Kasumi-1 (cell line): Measurements from ENCODE around the gene REEP6.
"Not testable (repeated sequence)": the region's sequence is repeated elsewhere in the genome, so short reads cannot be mapped to it uniquely, and the experiment has no call there.

Source experiments
- DNase-seq, 2 experiments: peaks; one replicate each; lab custom pipeline; 2025; lab: John Stamatoyannopoulos, UW

REEP6 gene

GRCh38 chr19:1472231-1473084 lies 18.5 kb upstream of the REEP6 start:
- DNase-seq: no peak

DNA sequence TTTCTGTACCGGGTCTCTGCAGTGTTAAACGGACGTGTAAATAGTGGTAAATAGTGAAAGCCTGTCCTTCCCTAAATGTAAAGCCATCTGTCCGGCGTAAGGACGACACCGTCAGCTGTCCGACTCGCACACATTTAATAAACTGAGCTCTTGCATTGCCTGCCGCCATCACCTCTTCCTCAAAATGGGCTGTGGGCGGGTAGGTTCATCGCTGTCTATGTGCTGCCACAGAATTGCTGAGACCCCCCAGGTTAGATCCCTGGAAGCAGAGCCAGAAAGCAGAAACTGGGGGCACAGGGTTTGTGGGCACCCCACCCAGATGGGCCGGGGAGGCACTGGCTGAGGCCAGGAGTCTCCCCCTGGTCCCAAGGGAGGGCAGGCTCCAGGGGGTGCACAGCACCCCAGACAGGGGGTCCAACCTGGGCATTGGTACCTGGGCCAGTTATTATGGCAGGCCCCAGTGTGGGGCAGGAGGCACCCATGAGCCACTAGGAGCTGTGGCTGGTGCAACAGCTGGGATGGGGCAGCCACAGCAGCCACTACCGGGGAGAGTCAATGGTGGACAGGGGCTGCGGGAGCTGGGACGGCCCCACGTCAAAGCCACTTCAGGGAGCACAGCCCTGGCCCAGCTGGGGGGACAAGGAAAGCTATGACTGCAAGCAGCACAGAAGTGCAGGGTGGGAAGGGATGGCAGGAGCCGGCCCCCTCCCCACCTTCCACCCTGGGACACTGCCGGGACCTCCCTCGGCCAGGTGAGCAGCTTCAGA lies 17.7 kb upstream of the REEP6 start:
- DNase-seq: no peak

GRCh38 chr19:1474011-1474764 lies 16.8 kb upstream of the REEP6 start:
- DNase-seq: no peak

DNA sequence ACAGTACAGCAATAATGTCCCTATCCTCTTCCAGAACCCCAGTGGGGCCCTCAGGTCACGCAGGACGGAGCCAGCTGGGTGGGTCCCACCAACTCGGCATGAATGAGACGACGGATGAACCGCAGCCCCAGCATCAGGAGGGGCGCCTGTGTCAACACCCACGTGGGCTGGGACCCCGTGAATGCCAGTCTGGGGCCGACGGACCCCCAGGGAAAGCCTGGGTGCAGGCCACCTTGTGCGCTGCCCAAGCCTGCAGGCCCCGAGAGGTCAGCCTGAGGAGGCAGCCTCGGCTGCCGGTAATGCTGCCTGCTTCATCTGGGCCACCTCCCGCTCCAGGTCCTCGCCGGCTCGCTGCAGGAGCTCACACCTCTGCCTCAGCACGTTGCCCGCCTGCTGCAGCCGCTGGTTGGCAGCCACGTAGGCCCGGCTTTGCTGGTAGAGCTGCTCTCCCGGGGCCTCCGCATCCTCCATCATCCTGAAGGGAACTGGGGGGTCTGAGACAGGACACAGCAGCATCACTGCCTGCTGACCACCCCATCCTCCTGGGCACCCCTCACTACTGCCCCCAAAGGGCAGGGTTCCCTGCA lies 16.1 kb upstream of the REEP6 start:
- DNase-seq: no peak

GRCh38 chr19:1475751-1476437 lies 15.1 kb upstream of the REEP6 start:
- DNase-seq: no peak

- DNase-seq: not testable (repeated sequence)
Observed at GRCh38 chr19:1477056-1477455, 13.9 kb upstream of the REEP6 start.

DNA sequence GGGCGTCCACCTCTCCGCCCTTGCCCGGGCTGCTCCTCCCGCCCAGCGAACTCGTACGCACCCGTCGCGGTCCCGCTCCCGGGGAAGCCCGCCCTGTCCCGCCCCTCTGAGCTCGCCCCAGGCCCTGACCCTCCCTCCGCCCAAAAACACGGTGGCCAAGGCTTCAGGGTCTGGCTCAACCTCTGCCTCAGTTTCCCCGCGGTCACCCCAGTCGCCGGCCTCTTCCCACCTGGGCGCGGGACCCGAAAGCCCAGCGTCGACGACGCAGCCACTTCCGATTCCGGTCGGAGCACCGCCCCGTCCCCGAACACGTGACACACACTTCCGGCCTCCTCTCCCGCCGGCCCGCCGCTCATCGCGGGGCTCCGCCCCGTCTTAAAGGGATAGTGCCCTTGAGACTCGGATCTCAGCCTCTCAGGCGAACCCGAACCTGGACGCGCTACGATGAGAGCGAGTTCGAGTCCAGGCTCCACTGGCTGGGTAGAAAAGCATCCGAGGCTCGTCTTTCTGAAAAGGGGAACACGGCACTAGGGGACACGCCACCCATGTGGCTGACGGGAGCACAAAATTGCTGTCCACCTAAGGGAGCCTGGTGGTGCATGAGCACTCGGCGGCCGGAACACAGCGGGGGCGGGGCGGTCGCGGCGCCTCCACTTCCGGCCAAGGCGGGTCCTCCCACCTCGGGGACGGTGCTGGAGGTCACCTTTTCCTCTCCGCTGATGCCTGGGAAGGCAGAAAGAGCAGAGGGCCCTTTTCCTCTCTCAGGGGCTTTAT lies 11.9 kb upstream of the REEP6 start, which contains the start of gene C19orf25:
Gene C19orf25 (minus strand): TSS at position 282 of the 774 bp plus-strand sequence. CDS start 312 bp downstream, outside the sequence.
- DNase-seq: peak; percentile 92 to 93

DNA sequence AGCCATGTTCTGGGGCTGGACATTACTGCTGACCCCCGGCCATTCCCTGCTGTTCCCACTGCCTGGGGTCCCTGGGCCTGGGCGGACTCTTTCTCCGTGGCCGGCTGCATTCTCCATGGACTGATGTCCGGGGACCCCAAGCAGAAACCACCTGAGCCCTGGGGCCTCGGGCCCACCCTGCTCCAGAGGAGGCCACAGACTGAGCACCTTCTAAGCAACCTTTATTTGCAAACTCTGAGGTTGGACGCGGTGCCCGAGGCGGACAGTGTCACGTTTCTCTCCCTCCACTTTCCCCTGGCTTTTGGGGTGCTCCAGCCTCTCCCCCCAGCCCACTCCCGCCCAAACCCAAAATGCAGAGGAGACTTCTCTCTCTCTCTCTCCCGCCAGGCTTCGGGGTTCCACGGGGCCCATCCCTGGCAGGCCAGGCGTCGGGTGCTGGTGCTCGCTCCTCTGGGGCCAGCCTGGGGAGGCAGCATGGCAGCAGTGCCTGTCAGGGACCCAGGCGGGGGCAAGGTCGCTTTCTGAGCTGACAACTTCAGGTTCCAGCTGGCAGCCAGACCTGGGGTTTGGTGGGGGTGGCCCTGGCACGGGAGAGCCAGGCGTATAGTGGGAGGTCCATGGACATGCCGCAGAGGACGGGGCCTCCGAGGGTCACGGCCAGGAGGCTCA lies 9.6 kb upstream of the REEP6 start:
- DNase-seq: no peak

DNA sequence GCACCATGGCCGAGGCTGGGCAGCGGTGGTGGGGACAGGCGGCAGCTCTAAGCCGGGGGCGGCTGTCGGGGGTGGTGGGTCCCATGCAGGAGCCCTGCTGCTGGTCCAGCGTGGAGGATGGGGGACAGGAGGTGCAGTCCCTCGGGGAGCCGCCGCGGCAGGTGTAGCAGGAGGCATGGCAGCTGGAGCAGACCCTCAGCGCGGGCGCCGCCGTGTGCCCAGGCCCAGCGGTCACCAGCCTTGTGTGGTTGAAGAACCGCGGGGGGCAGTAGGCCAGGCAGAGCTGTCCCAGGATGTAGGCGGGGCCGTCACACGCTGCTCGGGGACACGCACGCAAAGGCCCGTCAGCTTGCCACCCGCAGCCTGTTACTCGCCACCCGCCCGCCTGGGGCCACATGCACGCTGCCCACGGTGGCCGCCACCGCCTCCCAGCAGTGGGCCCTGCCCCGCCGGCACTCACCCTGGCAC lies 9.1 kb upstream of the REEP6 start:
- DNase-seq: no peak

DNA sequence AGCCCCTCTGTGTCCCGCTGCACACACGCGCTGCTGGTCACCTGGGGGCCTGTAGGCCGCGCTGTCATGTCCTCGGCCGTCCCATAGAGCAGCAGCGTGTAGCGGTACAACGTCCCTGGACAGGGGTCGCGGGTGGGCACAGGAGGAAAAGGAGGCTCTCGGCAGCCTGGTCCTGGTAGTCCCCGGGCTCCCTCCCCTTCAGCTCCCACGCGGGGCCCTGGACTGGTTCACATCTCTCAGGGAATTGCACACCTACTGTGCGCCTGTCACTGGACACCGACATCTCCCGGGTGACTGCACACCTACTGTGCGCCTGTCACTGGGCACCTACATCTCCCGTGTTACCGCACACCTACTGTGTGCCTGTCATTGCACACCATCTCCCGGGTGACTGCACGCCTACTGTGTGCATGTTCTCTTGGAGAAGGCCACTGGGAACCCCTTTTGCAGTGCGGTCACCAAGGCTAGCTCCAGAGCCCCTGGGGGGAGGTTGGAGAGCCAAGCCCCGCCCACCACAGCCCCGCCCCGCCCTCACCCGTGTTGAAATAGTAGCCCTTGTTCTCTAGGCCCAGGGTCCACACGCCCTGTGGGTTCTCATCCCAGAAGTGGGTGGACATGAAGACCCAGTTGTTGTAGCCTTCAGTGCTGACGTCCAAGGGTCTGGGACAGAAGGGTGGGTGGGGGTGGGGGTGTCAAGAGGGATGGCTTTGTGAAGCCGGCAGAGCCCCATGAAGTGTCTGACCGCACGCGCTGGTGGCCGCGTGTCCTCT lies 8.4 kb upstream of the REEP6 start:
- no peak for DNase-seq

- no peak for DNase-seq
Observed at GRCh38 chr19:1483131-1483978, 7.6 kb upstream of the REEP6 start.

GRCh38 chr19:1483979-1484428 lies 7.0 kb upstream of the REEP6 start:
- DNase-seq: no peak

GRCh38 chr19:1486720-1487575 lies 4.0 kb upstream of the REEP6 start:
- DNase-seq: no peak

DNA sequence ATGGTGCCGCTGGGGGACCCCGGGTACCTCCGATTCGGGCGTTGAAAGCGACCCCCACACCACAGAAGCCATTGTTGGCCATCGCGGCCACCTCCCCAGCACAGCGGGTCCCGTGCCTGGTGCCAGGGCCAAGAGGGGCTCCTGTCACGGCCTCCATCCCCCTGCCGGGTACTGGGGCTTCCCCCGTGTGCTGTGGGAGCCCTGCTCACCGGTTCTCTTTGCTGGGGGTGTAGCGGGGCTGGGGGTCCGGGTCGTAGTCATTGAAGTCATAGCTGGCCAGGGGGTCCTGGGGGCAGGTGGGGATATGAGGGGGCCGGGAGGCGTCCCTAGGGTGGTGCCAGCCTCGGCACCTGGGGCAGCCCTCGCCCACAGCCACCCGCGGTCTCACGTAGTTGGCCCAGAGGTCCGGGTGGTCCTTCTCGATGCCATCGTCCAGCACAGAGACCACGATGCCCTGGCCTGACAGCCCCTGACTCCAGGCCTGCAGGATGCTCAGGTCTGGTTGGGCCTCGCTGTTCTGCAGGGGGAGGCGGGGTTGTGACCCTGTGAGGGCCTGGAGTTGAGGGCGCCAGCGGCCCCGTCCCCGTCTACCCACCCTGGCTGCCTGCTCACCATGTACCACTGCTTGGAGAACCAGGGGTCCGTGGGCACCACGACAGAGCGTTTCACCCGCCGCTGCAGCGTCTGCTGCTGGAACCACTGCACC lies 3.3 kb upstream of the REEP6 start:
- no peak for DNase-seq

- DNase-seq: no peak
Observed at GRCh38 chr19:1488282-1488601, 2.7 kb upstream of the REEP6 start.

- no peak for DNase-seq
Observed at GRCh38 chr19:1489463-1490310, 1.3 kb upstream of the REEP6 start.
